Inflammatory macrophage treated with lipopolysaccharide for 4 hours (primary cell): ENCODE measurements around the gene GOLIM4.
"Not testable (repeated sequence)": the region's sequence is repeated elsewhere in the genome, so short reads cannot be mapped to it uniquely, and the experiment has no call there.

ENCODE experiments used
- DNase-seq: peaks from one replicate; pipeline ENCODE4 v3.0.0-alpha.2; 2020

The GOLIM4 gene

GRCh38 chr3:168095611-168096209 lies at the start of gene GOLIM4:
Gene GOLIM4 (minus strand): TSS chr3:168095924. CDS start chr3:168095285, 639 bp downstream.
- DNase-seq, result peak; percentile 97

- peak; percentile 67 for DNase-seq
Measured at GRCh38 chr3:168141405-168141998, 45.8 kb upstream of the GOLIM4 start.

- no peak for DNase-seq
Measured at GRCh38 chr3:168139947-168140346, 44.2 kb upstream of the GOLIM4 start.

- no peak for DNase-seq
Measured at GRCh38 chr3:168138421-168138820, 42.7 kb upstream of the GOLIM4 start.

- DNase-seq, result peak; percentile 37
Measured at GRCh38 chr3:168134931-168135330, 39.2 kb upstream of the GOLIM4 start.

- DNase-seq, result not testable (repeated sequence)
Measured at GRCh38 chr3:168130250-168130649, 34.5 kb upstream of the GOLIM4 start.

GRCh38 chr3:168128463-168128862 lies 32.7 kb upstream of the GOLIM4 start:
- not testable (repeated sequence) for DNase-seq

GRCh38 chr3:168127466-168127865 lies 31.7 kb upstream of the GOLIM4 start:
- no peak for DNase-seq

GRCh38 chr3:168124791-168125190 lies 29.1 kb upstream of the GOLIM4 start:
- no peak for DNase-seq

GRCh38 chr3:168124291-168124690 lies 28.6 kb upstream of the GOLIM4 start:
- peak; percentile 32 for DNase-seq

- no peak for DNase-seq
Measured at GRCh38 chr3:168123201-168124176, 27.8 kb upstream of the GOLIM4 start.

- no peak for DNase-seq
Measured at GRCh38 chr3:168121184-168122017, 25.7 kb upstream of the GOLIM4 start.

- DNase-seq, result no peak
Measured at GRCh38 chr3:168117853-168118313, 22.2 kb upstream of the GOLIM4 start.

GRCh38 chr3:168117059-168117458 lies 21.3 kb upstream of the GOLIM4 start:
- no peak for DNase-seq

- no peak for DNase-seq
Measured at GRCh38 chr3:168116279-168116678, 20.6 kb upstream of the GOLIM4 start.

GRCh38 chr3:168113848-168114247 lies 18.1 kb upstream of the GOLIM4 start:
- no peak for DNase-seq

- no peak for DNase-seq
Measured at GRCh38 chr3:168112894-168113293, 17.2 kb upstream of the GOLIM4 start.

- DNase-seq, result no peak
Measured at GRCh38 chr3:168104361-168104760, 8.6 kb upstream of the GOLIM4 start.

GRCh38 chr3:168102735-168103410 lies 7.1 kb upstream of the GOLIM4 start:
- DNase-seq, result no peak

GRCh38 chr3:168100777-168101492 lies 5.2 kb upstream of the GOLIM4 start:
- DNase-seq, result no peak

- DNase-seq, result no peak
Measured at GRCh38 chr3:168097381-168097780, 1.7 kb upstream of the GOLIM4 start.
